HG03442 (cell line): ENCODE data around the gene MOGAT3.
"Not testable (repeated sequence)": the region's sequence is repeated elsewhere in the genome, so short reads cannot be mapped to it uniquely, and the experiment has no call there.

Experiments
- ATAC-seq: cut with Tn5 transposase; IDR thresholded peaks from one replicate; pipeline ENCODE4 v1.9.1; 2021; ENCODE audit warnings: mild to moderate bottlenecking, moderate library complexity; ENCODE audit not compliant: unreplicated experiment

MOGAT3 gene

GRCh38 chr7:101205901-101206664, 5.2 kb upstream of the MOGAT3 start:
- ATAC-seq, result no peak

DNA sequence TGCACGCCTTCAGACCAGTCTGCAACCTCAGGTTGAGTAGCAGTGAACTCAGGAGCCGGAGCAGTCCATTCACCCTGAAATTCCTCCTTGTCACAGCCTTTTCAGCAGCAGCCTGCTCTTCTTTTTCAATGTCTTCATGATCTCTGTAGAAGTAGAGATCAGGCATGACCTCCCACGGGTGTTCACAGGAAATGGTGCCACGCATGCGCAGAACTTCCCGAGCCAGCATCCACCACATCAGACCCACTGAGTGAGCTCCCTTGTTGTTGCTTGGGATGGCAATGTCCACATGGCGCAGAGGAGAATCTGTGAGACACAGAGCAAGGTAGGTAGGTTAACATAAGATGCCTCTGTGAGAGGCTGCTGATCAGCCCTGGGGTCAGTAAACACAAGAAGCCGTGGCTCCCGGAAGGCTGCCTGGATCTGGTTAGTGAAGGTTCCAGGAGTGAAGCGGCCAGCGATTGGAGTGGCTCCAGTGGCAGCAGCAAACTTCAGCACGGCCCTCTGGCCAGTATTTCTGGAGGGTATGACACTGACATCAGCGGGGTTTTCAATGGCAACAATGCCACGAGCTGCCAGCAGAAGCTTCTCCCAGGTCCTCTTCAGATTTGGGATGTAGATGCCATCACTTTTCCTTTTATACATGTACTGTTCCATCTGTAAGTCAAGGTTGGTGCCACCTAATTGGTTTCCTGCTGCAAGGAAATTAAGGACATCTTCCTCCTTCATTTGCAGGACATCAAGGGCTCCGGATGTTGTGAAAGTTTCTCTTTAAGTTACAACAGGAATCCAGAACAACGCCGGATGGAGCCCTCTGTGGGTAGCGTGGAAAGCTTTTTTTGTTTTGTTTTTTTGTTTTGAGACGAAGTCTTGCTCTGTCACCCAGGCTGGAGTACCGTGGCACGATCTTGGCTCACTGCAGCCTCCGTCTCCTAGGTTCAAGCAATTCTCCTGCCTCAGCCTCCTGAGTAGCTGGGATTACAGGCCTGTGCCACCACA, 3.2 kb upstream of the MOGAT3 start:
- ATAC-seq, result not testable (repeated sequence)

GRCh38 chr7:101202603-101202918, 1.7 kb upstream of the MOGAT3 start:
- no peak for ATAC-seq

- ATAC-seq, result no peak
Measured at GRCh38 chr7:101201695-101202602, 1.1 kb upstream of the MOGAT3 start.

GRCh38 chr7:101200504-101200861, 353 bp downstream of the MOGAT3 start:
- ATAC-seq, result no peak

- ATAC-seq, result not testable (repeated sequence)
Measured at GRCh38 chr7:101199522-101199921, 1.3 kb downstream of the MOGAT3 start.

DNA sequence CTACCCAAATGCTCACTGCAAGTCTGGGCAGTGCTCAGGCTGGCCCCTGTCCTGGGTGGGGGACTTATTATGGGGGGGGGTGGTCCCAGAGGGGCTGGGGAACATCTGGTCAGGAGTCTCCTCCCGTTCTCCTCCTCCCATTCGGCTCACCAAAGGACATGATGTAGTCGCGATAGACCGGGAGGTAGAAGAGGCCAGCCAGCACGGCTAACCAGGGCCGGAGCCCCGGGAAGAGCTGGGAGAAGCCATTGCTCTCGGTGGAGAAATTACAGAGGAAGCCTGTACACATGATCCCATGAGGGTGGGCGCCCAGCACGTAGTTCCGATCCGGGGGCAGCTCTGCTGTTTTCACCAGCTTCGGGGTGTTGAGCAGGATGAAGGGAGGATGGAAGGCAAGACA, 2.4 kb downstream of the MOGAT3 start:
- no peak for ATAC-seq

GRCh38 chr7:101197991-101198390, 2.8 kb downstream of the MOGAT3 start:
- no peak for ATAC-seq

DNA sequence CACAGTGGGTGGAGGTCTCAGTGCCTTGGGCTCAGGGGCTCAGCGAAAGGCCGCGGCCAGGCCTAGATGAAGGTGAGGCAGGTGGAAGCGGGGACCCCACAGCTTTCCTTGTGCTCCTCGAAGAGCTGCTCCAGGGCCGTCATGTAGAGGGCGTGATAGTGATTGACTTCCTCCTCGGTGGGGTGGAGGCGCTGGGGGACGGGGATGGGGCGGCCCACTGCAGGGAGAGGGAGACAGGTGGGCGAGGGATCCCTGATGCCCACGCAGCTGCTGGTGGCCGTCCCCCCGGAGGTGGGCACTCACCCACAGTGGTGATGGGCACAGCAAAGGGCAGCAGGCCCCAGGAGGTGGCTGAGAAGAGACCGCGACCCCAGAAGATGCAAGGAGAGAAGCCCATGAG, 5.0 kb downstream of the MOGAT3 start:
- no peak for ATAC-seq

DNA sequence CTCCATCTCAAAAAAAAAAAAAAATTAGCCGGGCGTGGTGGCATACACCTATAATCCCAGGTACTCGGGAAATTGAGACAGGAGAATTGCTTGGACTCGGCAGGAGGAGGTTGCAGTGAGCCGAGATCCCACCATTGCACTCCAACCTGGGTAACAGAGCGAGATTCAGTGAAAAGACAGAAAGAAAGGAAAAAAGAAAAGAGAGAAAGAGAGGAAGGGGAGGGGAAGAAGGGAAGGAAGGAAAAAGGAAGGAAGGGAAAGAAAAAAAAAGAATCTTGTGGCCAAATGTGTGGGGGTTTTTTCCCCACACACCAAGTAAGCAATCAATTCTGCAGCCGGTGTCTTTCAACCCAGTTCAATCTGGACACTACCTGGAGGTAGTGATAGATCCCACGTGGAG, 11.7 kb downstream of the MOGAT3 start:
- no peak for ATAC-seq

DNA sequence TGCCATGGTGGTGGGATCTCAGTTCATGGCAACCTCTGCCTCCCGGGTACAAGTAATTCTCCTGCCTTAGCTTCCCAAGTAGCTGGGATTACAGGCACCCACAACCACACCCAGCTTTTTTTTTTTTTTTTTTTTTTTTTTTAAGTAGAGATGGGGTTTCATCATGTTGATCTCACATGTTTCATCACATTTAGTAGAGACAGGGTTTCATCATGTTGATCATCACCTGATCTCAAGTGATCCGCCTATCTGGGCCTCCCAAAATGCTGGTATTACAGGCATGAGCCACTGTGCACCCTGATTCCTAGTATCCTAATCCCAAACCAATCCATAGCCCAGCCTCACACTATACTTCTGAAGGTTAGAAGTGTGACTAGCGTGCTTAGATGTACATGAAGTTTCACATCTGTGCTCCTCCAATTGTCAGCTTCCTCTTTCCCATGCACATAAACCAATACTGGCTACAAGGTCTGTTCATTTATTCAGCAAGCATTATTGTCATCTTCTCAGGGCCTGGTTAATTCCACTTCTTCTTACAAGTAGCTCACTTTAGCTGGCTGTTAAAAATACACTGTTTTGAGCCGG, 13.9 kb downstream of the MOGAT3 start:
- ATAC-seq, result no peak

GRCh38 chr7:101186194-101186593, 14.6 kb downstream of the MOGAT3 start:
- no peak for ATAC-seq

- ATAC-seq, result no peak
Measured at GRCh38 chr7:101185258-101185839, 15.5 kb downstream of the MOGAT3 start.

GRCh38 chr7:101180130-101180755, 20.6 kb downstream of the MOGAT3 start, which contains the start of gene NAT16:
Gene NAT16 (minus strand): TSS chr7:101180293. CDS start chr7:101174807, 5,486 bp downstream.
- ATAC-seq, result no peak

DNA sequence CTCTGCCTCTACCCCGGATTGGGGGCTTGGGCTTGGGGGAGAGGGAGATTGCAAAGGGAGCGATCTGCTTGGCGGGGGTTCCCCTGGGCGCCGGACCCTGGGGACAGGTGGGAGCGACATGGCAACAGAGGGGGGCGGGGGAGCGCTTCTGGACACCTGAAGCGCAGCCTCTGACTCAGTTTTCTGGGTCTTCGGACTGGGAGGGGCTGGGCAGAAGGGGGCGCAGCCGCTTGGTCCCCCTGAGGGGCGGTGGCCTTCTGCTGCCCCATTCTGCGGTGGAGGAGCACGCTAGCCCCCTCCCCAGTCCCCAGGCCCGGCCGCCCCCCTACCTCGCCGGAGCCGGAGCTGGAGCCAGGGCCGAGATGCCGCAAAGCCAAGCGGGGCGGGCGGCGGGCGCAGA, 21.1 kb downstream of the MOGAT3 start:
- no peak for ATAC-seq

DNA sequence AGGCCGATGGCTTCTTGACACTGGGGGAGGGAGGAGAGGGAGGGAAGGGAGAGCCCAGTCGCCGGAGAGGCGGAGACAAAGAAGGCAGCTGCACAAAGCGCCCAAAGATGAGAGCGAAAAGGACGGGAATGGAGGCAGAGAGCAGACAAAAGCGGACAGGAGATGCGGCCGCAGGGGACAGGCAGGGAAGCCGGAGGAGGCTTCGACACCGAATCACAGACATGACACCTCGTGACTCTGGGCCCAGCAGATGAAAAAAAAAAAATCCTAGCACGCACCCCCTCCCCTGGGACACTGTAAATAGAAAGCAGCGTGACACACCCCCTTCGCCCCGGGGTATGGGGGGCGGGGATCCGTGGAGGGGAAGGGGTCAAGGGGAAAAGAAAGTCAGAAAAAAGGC, 21.7 kb downstream of the MOGAT3 start:
- ATAC-seq, result no peak

DNA sequence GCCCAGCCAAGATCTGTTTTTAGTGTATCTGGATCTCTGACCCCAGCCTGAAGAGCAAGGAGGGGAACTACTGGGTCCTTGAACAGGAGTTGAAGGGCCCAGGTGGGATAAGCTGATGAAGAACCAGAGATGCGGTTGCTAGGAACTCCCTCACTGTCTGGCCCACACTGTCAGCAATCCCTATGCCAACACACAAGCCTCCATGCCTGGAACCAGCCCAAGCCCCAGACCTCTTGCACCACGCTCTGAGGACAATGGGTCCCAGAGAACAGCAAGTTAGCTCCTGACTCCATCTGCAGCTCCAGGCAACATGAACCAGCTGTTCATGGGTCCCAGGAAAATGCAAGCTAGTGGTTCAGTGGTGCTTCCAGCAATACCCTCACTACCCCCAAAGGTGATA, 23.2 kb downstream of the MOGAT3 start:
- ATAC-seq, result no peak

DNA sequence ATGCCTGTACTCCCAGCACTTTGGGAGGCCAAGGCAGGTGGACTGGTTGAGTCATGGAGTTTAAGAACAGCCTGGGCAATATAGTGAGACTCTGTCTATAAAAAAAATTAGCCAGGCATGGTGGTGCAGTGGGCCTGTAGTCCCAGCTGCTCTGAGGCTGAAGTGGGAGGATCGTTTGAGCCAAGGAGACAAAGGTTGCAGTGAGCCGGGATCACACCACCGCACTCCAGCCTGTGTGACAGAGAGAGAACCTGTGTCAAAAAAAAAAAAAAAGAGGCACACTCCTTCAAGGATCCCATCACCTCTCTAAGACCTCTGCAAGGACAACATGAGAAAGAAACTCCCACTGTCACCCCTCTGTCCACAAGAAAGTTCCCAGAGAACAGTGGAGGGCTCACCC, 25.2 kb downstream of the MOGAT3 start:
- no peak for ATAC-seq

- ATAC-seq, result no peak
Measured at GRCh38 chr7:101174322-101174854, 26.4 kb downstream of the MOGAT3 start.
